Osteoblast (primary cell): ENCODE measurements around the gene BHLHA15. TPM values are rescaled to one million over a fixed set of nuclear protein-coding genes. Genes with fewer than 3 reads are reported as not detected.

ENCODE experiments used
- DNase-seq: peaks from one replicate; pipeline ENCODE4 v3.0.0; 2011; ENCODE audit warnings: low spot score, mixed read lengths; ENCODE audit not compliant: insufficient read length; ENCODE audit errors: missing footprints
- H2AFZ ChIP-seq: 2 replicates; pipeline ENCODE4 v1.6.0; 2011; ENCODE audit warnings: mild to moderate bottlenecking, low read length
- H3K27ac ChIP-seq: 2 replicates; pipeline ENCODE4 v1.5.1; 2011; ENCODE audit warnings: mild to moderate bottlenecking, low read depth, low read length, moderate library complexity
- H3K27me3 ChIP-seq: 2 replicates; pipeline ENCODE4 v1.6.0; 2012; ENCODE audit warnings: mild to moderate bottlenecking, control low read depth, inconsistent platforms, low read length, moderate library complexity; ENCODE audit not compliant: insufficient read depth
- H3K36me3 ChIP-seq: 2 replicates; pipeline ENCODE4 v1.5.1; 2011; ENCODE audit warnings: mild to moderate bottlenecking, low read length, control low read depth, moderate library complexity; ENCODE audit not compliant: insufficient read depth
- H3K4me1 ChIP-seq: 2 replicates; pipeline ENCODE4 v1.5.1; 2011; ENCODE audit warnings: mild to moderate bottlenecking, low read length, control low read depth, moderate library complexity; ENCODE audit not compliant: insufficient read depth
- H3K4me2 ChIP-seq: 2 replicates; pipeline ENCODE4 v1.6.0; 2011; ENCODE audit warnings: mild to moderate bottlenecking, low read length; ENCODE audit not compliant: insufficient read depth
- H3K4me3 ChIP-seq: fragments of 200-600 bp; sonication (generic); 3 replicates; pipeline ENCODE4 v1.5.1; 2012; ENCODE audit warnings: mild to moderate bottlenecking, low read length, inconsistent platforms; ENCODE audit not compliant: insufficient read depth
- H3K79me2 ChIP-seq: 2 replicates; pipeline ENCODE4 v1.6.0; 2012; ENCODE audit warnings: mild to moderate bottlenecking, low read length, control low read depth, inconsistent platforms; ENCODE audit not compliant: insufficient read depth
- H3K9me3 ChIP-seq: 2 replicates; pipeline ENCODE4 v1.5.1; 2011; ENCODE audit warnings: low read depth, low read length, control low read depth
- H4K20me1 ChIP-seq: 2 replicates; pipeline ENCODE4 v1.6.0; 2012; ENCODE audit warnings: mild to moderate bottlenecking, low read length, control low read depth; ENCODE audit not compliant: insufficient read depth
- CTCF ChIP-seq: IDR thresholded peaks from 2 replicates; pipeline ENCODE4 v1.5.1; 2011; ENCODE audit warnings: mild to moderate bottlenecking, low read depth, low read length, moderate library complexity; ENCODE audit errors: extremely low read depth
- total RNA-seq: library from RNA; depleted of rRNA; stranded (reverse); fragments of >200 nt; gene quantifications from 2 replicates; pipeline ENCODE4 v1.2.3, GENCODE V29; 2012

BHLHA15 gene
- total RNA-seq, 1 donor: not detected

GRCh38 chr7:98187138-98187502 is 24.1 kb upstream of the BHLHA15 start:
- peak overlapping the region; percentile 76 for H3K4me2 ChIP-seq
- H3K27ac ChIP-seq: peak overlapping the region; percentile 95
- no peaks in the 10 kb centered on the region for H3K27me3 ChIP-seq
- peak overlapping the region; percentile 46 for H3K4me3 ChIP-seq
- H4K20me1 ChIP-seq: no peaks in the 10 kb centered on the region
- no peaks in the 10 kb centered on the region for H3K79me2 ChIP-seq
- no peaks in the 10 kb centered on the region for H3K9me3 ChIP-seq
- DNase-seq: no peak
- H3K4me1 ChIP-seq: peaks cover 21% of the 10 kb centered on the region
- TF ChIP-seq CTCF: no peak
- H3K36me3 ChIP-seq: peaks cover 7% of the 10 kb centered on the region
- H2AFZ ChIP-seq: peak overlapping the region; percentile 73

DNA sequence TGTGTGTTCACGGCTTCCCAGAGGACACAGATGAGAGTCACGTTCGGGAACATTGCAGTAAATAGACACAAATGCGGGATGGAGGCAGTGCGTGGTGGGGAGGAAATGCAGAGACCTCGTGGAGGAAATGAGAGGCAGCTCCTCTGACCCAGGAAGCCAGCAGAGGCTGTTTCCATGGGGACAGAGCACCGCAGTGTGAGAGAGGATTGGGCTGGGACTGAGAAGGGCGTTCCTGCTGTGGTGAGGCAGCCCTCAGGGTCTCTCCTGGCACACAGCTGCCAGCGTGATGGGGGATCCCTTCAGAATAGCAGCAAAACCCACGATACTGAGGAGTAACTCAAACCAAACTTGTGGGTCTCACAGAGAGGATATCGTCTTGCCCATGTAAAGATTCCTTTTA is 21.7 kb upstream of the BHLHA15 start:
- peaks cover 7% of the 10 kb centered on the region for H3K36me3 ChIP-seq
- no peak overlapping the region for H3K4me3 ChIP-seq
- H3K27ac ChIP-seq: no peak overlapping the region
- H2AFZ ChIP-seq: no peak overlapping the region
- H3K9me3 ChIP-seq: no peaks in the 10 kb centered on the region
- DNase-seq: no peak
- TF ChIP-seq CTCF: no peak
- H3K79me2 ChIP-seq: no peaks in the 10 kb centered on the region
- peaks cover 28% of the 10 kb centered on the region for H3K4me1 ChIP-seq
- no peaks in the 10 kb centered on the region for H3K27me3 ChIP-seq
- H4K20me1 ChIP-seq: no peaks in the 10 kb centered on the region
- H3K4me2 ChIP-seq: no peak overlapping the region

- H2AFZ ChIP-seq: no peak overlapping the region
- peaks cover 21% of the 10 kb centered on the region for H3K4me1 ChIP-seq
- H3K4me3 ChIP-seq: no peak overlapping the region
- no peaks in the 10 kb centered on the region for H4K20me1 ChIP-seq
- no peak overlapping the region for H3K27ac ChIP-seq
- TF ChIP-seq CTCF: no peak
- H3K27me3 ChIP-seq: no peaks in the 10 kb centered on the region
- H3K4me2 ChIP-seq: no peak overlapping the region
- H3K9me3 ChIP-seq: no peaks in the 10 kb centered on the region
- peaks cover 10% of the 10 kb centered on the region for H3K36me3 ChIP-seq
- H3K79me2 ChIP-seq: peaks cover 8% of the 10 kb centered on the region
- peak; percentile 53 for DNase-seq
These were observed 19.4 kb upstream of the BHLHA15 start for GRCh38 chr7:98191668-98192431.

GRCh38 chr7:98192781-98193457 is 18.3 kb upstream of the BHLHA15 start:
- H3K4me2 ChIP-seq: no peak overlapping the region
- peak overlapping the region; percentile 1 for H3K27ac ChIP-seq
- no peaks in the 10 kb centered on the region for H4K20me1 ChIP-seq
- peak; percentile 50 for DNase-seq
- no peak overlapping the region for H3K4me3 ChIP-seq
- no peaks in the 10 kb centered on the region for H3K27me3 ChIP-seq
- peaks cover 17% of the 10 kb centered on the region for H3K79me2 ChIP-seq
- H3K4me1 ChIP-seq: peaks cover 13% of the 10 kb centered on the region
- H3K9me3 ChIP-seq: no peaks in the 10 kb centered on the region
- peak overlapping the region; percentile 5 for H2AFZ ChIP-seq
- no peak for TF ChIP-seq CTCF
- H3K36me3 ChIP-seq: peaks cover 10% of the 10 kb centered on the region
